Measurements from ENCODE around the gene ARHGEF37.

The ARHGEF37 gene

DNA sequence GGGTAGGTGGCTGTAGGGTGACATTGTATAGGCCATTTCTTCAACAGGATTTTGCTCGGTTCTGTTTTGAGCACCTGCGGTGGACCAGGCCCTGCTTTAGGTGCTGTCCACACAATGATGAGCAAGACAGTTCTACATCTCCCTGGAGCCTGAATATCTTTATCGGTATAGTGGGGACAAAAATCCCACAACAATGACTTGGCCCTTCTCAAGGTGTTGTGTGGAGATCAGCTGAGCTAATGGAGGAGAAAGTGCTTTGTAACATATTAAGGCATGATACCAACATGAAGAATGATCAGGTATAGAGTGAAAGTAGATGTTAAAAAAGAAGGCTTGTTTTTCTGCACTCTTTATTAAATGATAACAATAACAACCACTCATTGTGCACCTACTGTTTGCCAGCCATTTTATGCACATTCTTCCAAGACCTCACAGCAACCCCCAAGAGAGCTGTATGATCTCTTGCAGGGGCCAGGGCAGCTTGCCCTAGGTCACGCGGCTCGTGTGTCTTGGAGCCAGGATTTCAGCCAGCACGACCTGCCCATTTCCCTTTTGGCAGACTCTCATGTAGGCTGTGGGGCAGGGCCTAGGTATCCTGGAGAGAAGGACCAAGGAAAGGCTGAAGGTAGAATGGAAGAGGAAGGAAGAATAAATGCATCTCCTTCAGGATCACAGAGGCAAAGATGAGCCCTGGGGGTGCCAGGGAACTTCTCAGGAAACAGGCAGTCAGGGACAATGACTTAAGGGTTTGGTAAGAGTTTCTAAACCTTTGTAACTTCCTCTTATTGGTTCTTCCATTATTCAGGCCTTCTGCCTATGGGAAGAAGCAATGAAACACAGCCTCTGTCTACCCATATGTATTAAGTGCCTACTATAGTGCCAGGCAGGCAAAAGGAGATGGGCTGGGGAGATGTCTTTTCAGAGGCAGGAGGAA is 98.8 kb downstream of the ARHGEF37 start:
- DNase-seq, result no peak

DNA sequence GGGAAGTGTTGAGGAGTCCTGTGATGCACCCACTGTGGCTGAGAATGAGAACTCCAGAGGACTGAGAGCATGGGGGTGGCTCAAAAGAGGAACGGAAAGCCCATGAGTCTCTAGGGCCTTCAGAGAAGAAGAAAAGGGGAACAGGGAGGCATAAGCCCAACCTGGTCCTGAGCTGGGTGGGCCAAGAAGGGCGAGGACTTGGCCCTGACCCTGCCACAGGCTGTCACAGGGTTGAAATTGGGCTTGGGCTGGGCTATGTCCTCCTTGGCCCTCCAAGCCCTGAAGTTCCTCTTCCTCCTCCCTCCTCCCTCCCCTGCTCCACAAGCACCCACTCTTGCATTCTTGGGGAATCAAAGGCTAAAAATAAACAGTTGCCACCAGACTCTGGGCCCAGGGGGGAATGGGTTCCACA is 99.5 kb downstream of the ARHGEF37 start:
- DNase-seq, result no peak

DNA sequence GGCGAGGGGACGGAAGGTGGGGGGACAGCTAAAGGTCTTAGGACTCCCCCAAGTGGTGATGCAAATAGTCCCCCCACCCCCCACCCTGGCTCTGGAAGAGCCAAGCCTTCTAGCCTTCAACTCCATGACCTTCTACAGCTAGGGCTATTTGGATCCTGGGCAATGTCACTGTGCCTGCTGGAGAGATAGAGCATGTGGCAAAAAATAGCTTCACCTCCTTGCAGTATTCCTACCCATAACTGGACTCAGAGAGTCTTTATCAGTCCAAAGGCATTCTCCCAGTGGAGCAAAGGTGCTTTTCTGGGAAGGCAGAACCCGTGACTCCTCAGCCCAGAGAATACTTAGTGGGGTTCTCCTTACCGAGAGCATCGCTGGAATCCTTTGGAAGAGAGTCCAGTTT is 100.0 kb downstream of the ARHGEF37 start:
- no peak for DNase-seq

DNA sequence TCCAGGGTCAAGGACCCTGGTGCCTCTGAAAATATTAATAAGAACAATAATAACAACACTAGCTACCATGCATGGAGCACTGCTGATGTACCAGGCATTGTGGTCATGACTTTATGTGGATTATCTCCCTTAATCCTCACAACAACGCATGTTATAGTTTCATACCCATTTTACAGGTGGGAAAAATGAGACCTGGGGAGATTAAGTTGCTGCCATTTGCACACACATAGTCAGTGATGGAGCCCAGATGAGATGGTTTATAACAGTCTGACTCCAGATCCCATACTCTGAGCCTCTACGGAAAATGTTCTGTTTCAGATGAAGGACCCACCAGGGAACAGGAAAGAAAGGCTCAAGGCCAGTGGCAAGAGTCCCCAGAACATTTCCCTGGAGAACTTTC is 100.6 kb downstream of the ARHGEF37 start:
- no peak for DNase-seq

DNA sequence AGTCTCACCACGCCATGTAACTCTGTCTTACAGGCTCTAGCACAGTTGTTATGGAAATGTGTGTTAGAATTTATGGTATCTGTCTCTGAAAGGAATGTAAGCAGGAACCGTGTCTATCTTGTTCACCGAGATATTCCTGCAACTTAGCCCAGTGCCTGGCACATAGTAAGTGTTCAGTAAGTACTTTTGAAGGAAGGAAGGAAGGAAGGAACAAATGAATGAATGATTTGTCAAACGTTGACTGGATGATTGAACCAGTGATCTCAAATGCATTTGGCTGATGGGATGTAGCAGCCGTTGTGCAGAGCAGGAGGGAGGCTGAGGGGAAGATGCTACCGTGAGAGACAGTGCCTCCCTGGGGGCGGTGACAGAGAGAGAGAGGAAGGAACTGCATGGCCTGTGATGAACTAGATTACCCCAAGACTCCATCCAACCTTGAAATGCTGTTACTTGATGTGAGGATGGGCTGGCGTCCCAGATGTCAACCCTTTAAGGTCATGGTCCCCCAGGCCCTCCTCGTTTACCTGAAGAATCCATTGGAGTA is 101.3 kb downstream of the ARHGEF37 start:
- no peak for DNase-seq

DNA sequence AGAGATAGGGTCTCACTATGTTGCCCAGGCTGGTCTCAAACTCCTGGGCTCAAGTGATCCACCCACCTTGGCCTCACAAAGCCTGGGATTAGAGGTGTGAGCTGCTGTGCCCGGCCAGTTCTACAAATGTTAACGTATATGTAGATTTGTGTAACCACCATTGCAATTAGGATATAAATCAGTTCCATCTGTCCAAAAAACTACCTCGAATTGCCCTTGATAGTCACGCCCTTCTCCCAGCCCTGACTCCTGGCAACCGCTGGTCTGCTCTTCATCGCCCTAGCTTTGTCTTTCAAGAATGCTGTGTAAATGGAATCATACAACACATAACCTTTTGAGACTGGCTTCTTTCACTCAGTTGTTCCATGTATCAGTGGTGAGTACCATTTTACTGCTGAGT is 102.7 kb downstream of the ARHGEF37 start:
- DNase-seq, result no peak

DNA sequence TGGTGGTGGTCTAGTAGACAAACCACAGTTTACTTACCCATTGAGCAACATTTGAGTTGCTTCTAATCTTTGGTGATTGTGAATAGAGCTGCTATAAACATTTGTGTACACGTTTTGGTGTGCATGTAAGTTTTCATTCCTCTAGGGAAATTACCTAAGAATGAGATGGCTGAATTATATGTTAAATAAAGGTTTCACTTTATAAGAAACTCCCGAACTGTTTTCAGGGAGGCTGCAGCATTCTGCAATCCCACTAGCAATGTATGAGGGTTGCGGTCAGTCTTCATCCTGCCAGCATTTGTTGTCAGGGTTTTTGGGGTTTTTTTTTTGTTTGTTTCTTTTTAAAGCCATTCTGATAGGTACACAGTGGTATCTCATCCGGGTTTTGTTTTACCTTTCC is 103.1 kb downstream of the ARHGEF37 start:
- no peak for DNase-seq

Data from stimulated activated naive CD4-positive, alpha-beta T cell (primary cell).